BLaER1 treated with 17β-estradiol and CSF1 and Interleukin-3, amounts not matched to agents 10 nM and 100 nM (cell line): ENCODE results near the gene TEX36.
"Not testable (repeated sequence)": the region's sequence is repeated elsewhere in the genome, so short reads cannot be mapped to it uniquely, and the experiment has no call there.

Experiments
- H3K27ac ChIP-seq, 11 experiments: shearing (Covaris generic); formaldehyde crosslinking; 2 replicates each; pipeline ENCODE4 v1.8.1; 2022
- H3K27me3 ChIP-seq, 11 experiments: shearing (Covaris generic); formaldehyde crosslinking; 2 replicates each; pipeline ENCODE4 v1.8.1; 2022
- H3K36me3 ChIP-seq, 11 experiments: shearing (Covaris generic); formaldehyde crosslinking; 2 replicates each; pipeline ENCODE4 v1.8.1; 2022
- H3K4me1 ChIP-seq, 10 experiments: shearing (Covaris generic); formaldehyde crosslinking; 2 replicates each; pipeline ENCODE4 v1.8.1; 2022
- H3K4me2 ChIP-seq, 11 experiments: shearing (Covaris generic); formaldehyde crosslinking; 2 replicates each; pipeline ENCODE4 v1.8.1; 2022
- H3K4me3 ChIP-seq, 10 experiments: shearing (Covaris generic); formaldehyde crosslinking; 2 replicates each; pipeline ENCODE4 v1.8.1; 2022
- H3K9ac ChIP-seq, 11 experiments: shearing (Covaris generic); formaldehyde crosslinking; 2 replicates each; pipeline ENCODE4 v1.8.1; 2022
- H3K9me3 ChIP-seq, 11 experiments: shearing (Covaris generic); formaldehyde crosslinking; replicated peaks in 1 of 11; 2 replicates each; pipeline ENCODE4 v1.8.1; 2022
- H4K20me1 ChIP-seq, 11 experiments: shearing (Covaris generic); formaldehyde crosslinking; 2 replicates each; pipeline ENCODE4 v1.8.1; 2022
- Cebpa-rat ChIP-seq, 11 experiments: shearing (Covaris generic); IDR thresholded peaks; 2 replicates each; pipeline ENCODE4 v1.8.1; 2022

The TEX36 gene

GRCh38 chr10:125711110-125711750 lies 28.3 kb upstream of the TEX36 start:
- H3K9me3 ChIP-seq = peaks cover 0 to 17% (median 10%) of the 10 kb centered on the region in 11 experiments; a peak in 9 of 22 replicates
- H3K9ac ChIP-seq = no peak overlapping the region
- H3K27me3 ChIP-seq = no peaks in the 10 kb centered on the region
- TF ChIP-seq Cebpa-rat (IDR thresholded peaks at IDR 0.05) = no peak
- H3K4me1 ChIP-seq = peaks cover 11 to 54% (median 30%) of the 10 kb centered on the region in 10 experiments
- H3K36me3 ChIP-seq = no peaks in the 10 kb centered on the region
- no peak overlapping the region for H3K27ac ChIP-seq
- no peaks in the 10 kb centered on the region; a peak in 1 of 22 replicates for H4K20me1 ChIP-seq
- no peak overlapping the region for H3K4me3 ChIP-seq
- H3K4me2 ChIP-seq = peak overlapping the region in 4 of 11 experiments; percentile 45 to 78 (median 64); a peak in 8 of 22 replicates

GRCh38 chr10:125709553-125710474 lies 26.9 kb upstream of the TEX36 start:
- Histone ChIP-seq H3K36me3 (no peaks in the 10 kb centered on the region), H3K4me1 (peaks cover 11 to 58% (median 30%) of the 10 kb centered on the region in 10 experiments), H3K9me3 (peaks cover 0 to 15% (median 7%) of the 10 kb centered on the region in 11 experiments; a peak in 7 of 22 replicates), H3K9ac (peak overlapping the region in 7 of 11 experiments; percentile 13 to 62 (median 26); a peak in 10 of 22 replicates), H3K4me2 (peak overlapping the region; percentile 21 to 78 (median 53); a peak in 17 of 22 replicates), H3K27me3 (no peaks in the 10 kb centered on the region), H3K27ac (peak overlapping the region in 6 of 11 experiments; percentile 8 to 47 (median 26); a peak in 9 of 22 replicates), H3K4me3 (0 out of 20 replicates have a peak overlapping the region, but pooled peaks of 1 of the 10 experiments have one; percentile 12), H4K20me1 (no peaks in the 10 kb centered on the region; a peak in 1 of 22 replicates)
- no peak for TF ChIP-seq Cebpa-rat (IDR thresholded peaks at IDR 0.05)

GRCh38 chr10:125708971-125709503 lies 26.1 kb upstream of the TEX36 start:
- Histone ChIP-seq H3K4me3 (no peak overlapping the region), H3K4me2 (peak overlapping the region in 10 of 11 experiments; percentile 27 to 78 (median 56); a peak in 17 of 22 replicates), H4K20me1 (no peaks in the 10 kb centered on the region; a peak in 1 of 22 replicates), H3K9me3 (peaks cover 0 to 15% (median 7%) of the 10 kb centered on the region in 11 experiments; a peak in 7 of 22 replicates), H3K27me3 (no peaks in the 10 kb centered on the region), H3K4me1 (peaks cover 11 to 58% (median 30%) of the 10 kb centered on the region in 10 experiments), H3K36me3 (no peaks in the 10 kb centered on the region), H3K9ac (peak overlapping the region in 3 of 11 experiments; percentile 26 to 62 (median 53); a peak in 3 of 22 replicates), H3K27ac (peak overlapping the region in 3 of 11 experiments; percentile 30 to 47 (median 38); a peak in 4 of 22 replicates)
- no peak for TF ChIP-seq Cebpa-rat (IDR thresholded peaks at IDR 0.05)

GRCh38 chr10:125707541-125708468 lies 24.8 kb upstream of the TEX36 start:
- peak overlapping the region in 4 of 11 experiments; percentile 58 to 78 (median 72); a peak in 5 of 22 replicates for H3K4me2 ChIP-seq
- H3K4me3 ChIP-seq = no peak overlapping the region
- H3K27ac ChIP-seq = no peak overlapping the region
- peaks cover 0 to 15% (median 10%) of the 10 kb centered on the region in 11 experiments; a peak in 11 of 22 replicates for H3K9me3 ChIP-seq
- H3K4me1 ChIP-seq = peaks cover 11 to 58% (median 30%) of the 10 kb centered on the region in 10 experiments
- no peak overlapping the region for H3K9ac ChIP-seq
- H3K27me3 ChIP-seq = no peaks in the 10 kb centered on the region
- TF ChIP-seq Cebpa-rat (IDR thresholded peaks at IDR 0.05) = no peak
- no peaks in the 10 kb centered on the region for H4K20me1 ChIP-seq
- H3K36me3 ChIP-seq = no peaks in the 10 kb centered on the region

- Histone ChIP-seq H3K4me3 (no peak overlapping the region), H3K27ac (no peak overlapping the region), H3K36me3 (no peaks in the 10 kb centered on the region), H3K9ac (no peak overlapping the region), H3K9me3 (peaks cover 0 to 8% (median 0%) of the 10 kb centered on the region in 11 experiments; a peak in 5 of 22 replicates), H3K4me1 (peaks cover 7 to 24% (median 14%) of the 10 kb centered on the region in 10 experiments), H3K27me3 (no peaks in the 10 kb centered on the region), H3K4me2 (peak overlapping the region in 10 of 11 experiments; percentile 12 to 64 (median 40); a peak in 10 of 22 replicates), H4K20me1 (no peaks in the 10 kb centered on the region)
- 0 out of 22 replicates have a peak, but pooled peaks of 1 of the 11 experiments have one; percentile 47 for TF ChIP-seq Cebpa-rat (IDR thresholded peaks at IDR 0.05)
These were observed 17.5 kb upstream of the TEX36 start for GRCh38 chr10:125700355-125700911.

- H3K9me3 ChIP-seq = peaks cover 0 to 8% (median 0%) of the 10 kb centered on the region in 11 experiments; a peak in 5 of 22 replicates
- H3K27me3 ChIP-seq = no peaks in the 10 kb centered on the region
- H3K4me3 ChIP-seq = no peak overlapping the region
- H3K36me3 ChIP-seq = no peaks in the 10 kb centered on the region
- H3K4me2 ChIP-seq = peak overlapping the region; percentile 12 to 64 (median 42); a peak in 16 of 22 replicates
- no peak overlapping the region for H3K27ac ChIP-seq
- no peak overlapping the region for H3K9ac ChIP-seq
- H4K20me1 ChIP-seq = no peaks in the 10 kb centered on the region
- peaks cover 7 to 24% (median 14%) of the 10 kb centered on the region in 10 experiments for H3K4me1 ChIP-seq
- TF ChIP-seq Cebpa-rat (IDR thresholded peaks at IDR 0.05) = no peak
These were observed 16.7 kb upstream of the TEX36 start for GRCh38 chr10:125699562-125700143.

GRCh38 chr10:125698481-125698998 lies 15.6 kb upstream of the TEX36 start:
- H3K9me3 ChIP-seq = peaks cover 0 to 8% (median 0%) of the 10 kb centered on the region in 11 experiments; a peak in 5 of 22 replicates
- no peaks in the 10 kb centered on the region for H4K20me1 ChIP-seq
- H3K4me1 ChIP-seq = peaks cover 7 to 28% (median 14%) of the 10 kb centered on the region in 10 experiments
- no peaks in the 10 kb centered on the region for H3K27me3 ChIP-seq
- H3K4me2 ChIP-seq = peak overlapping the region in 1 of 11 experiments; percentile 5; a peak in 1 of 22 replicates
- no peak overlapping the region for H3K27ac ChIP-seq
- H3K4me3 ChIP-seq = no peak overlapping the region
- no peak for TF ChIP-seq Cebpa-rat (IDR thresholded peaks at IDR 0.05)
- H3K9ac ChIP-seq = no peak overlapping the region
- no peaks in the 10 kb centered on the region for H3K36me3 ChIP-seq

GRCh38 chr10:125696884-125697283 lies 13.9 kb upstream of the TEX36 start:
- H3K4me1 ChIP-seq = peaks cover 18 to 44% (median 31%) of the 10 kb centered on the region in 10 experiments
- not testable (repeated sequence) for H4K20me1 ChIP-seq, H3K27me3 ChIP-seq, H3K36me3 ChIP-seq, H3K9ac ChIP-seq, H3K9me3 ChIP-seq, H3K27ac ChIP-seq, H3K4me2 ChIP-seq, H3K4me3 ChIP-seq
